Mucosa of descending colon (tissue), 3 donors: Measurements from ENCODE around the gene CLCN2. TPM values are rescaled to one million over a fixed set of nuclear protein-coding genes. Genes with fewer than 3 reads are reported as not detected.

Experiments
- ATAC-seq: fragments of 200-7000 bp; cut with Tn5 transposase; one replicate; pipeline ENCODE4 v1.9.1; 2020; ENCODE audit warnings: mild to moderate bottlenecking, moderate library complexity
- DNase-seq, 3 donors: peaks; one replicate each; pipeline ENCODE4 v3.0.0-alpha.2; 2020
- H3K36me3 ChIP-seq: fragments of 200-600 bp; one replicate; pipeline ENCODE4 v1.8.0; 2021; ENCODE audit warnings: low read depth, mild to moderate bottlenecking
- H3K4me1 ChIP-seq: fragments of 200-600 bp; one replicate; pipeline ENCODE4 v1.8.0; 2021; ENCODE audit warnings: low read depth, mild to moderate bottlenecking
- H3K4me3 ChIP-seq: fragments of 200-600 bp; one replicate; pipeline ENCODE4 v1.8.0; 2021; ENCODE audit warnings: mild to moderate bottlenecking
- H3K9me3 ChIP-seq: fragments of 200-600 bp; one replicate; pipeline ENCODE4 v1.8.0; 2021; ENCODE audit warnings: mild to moderate bottlenecking
- CTCF ChIP-seq: fragments of 200-600 bp; IDR thresholded peaks from one replicate; pipeline ENCODE4 v1.8.0; 2022; ENCODE audit warnings: antibody characterized with exemption, mild to moderate bottlenecking
- intact Hi-C, 2 donors: fragments of 100-400 bp; cut with DNase I in 1 of 2; cut with micrococcal nuclease in 1 of 2; formaldehyde crosslinking; loops; one replicate each; pipeline versions ENCODE4 v1.11.0 to v1.11.1; 2022; cut with DNase I, micrococcal nuclease
- total RNA-seq, 3 donors: library from RNA; stranded (reverse); fragmentation: NEBNext Ultra II Directional in 2 of 3; extraction: Animal tissue kit (Norgen Biotek cat#: 25700) in 2 of 3; gene quantifications; one replicate each; pipeline versions ENCODE4 v1.2.1 to v1.2.4, GENCODE V29; 2021 to 2023
- donor health status: DM: no; HTN: no; CAD: no; lungs with moderate emphysema.
- donor health status: DM: no; HTN: no; CAD: no.
- donor health status: DM: no; HTN: yes; CAD: no.

Gene CLCN2
- total RNA-seq, 3 donors from 2014 or later, result 31.1 to 105 (median 72.0) TPM

GRCh38 chr3:184379358-184380184, 18.2 kb upstream of the CLCN2 start, which contains the start of gene CHRD:
CHRD (plus strand) TSS chr3:184380054; CDS start chr3:184380319, 265 bp downstream.
- Histone ChIP-seq H3K36me3 (no peaks in the 10 kb centered on the region), H3K9me3 (no peaks in the 10 kb centered on the region), H3K4me1 (peaks cover 4% of the 10 kb centered on the region), H3K4me3 (no peak within 1 kb of the TSS)
- DNase-seq (no peak), ATAC-seq (no peak)
- no peak for TF ChIP-seq CTCF
- intact Hi-C loops, result no loop called here

- DNase-seq (no peak), ATAC-seq (no peak)
- no peaks in the 10 kb centered on the region for H3K9me3 ChIP-seq
- TF ChIP-seq CTCF, result no peak
- intact Hi-C loops, result no loop called here
- peaks cover 4% of the 10 kb centered on the region for H3K4me1 ChIP-seq
- H3K4me3 ChIP-seq, result no peak overlapping the region
- no peaks in the 10 kb centered on the region for H3K36me3 ChIP-seq
Measured at GRCh38 chr3:184378651-184379357, 17.4 kb upstream of the CLCN2 start.

DNA sequence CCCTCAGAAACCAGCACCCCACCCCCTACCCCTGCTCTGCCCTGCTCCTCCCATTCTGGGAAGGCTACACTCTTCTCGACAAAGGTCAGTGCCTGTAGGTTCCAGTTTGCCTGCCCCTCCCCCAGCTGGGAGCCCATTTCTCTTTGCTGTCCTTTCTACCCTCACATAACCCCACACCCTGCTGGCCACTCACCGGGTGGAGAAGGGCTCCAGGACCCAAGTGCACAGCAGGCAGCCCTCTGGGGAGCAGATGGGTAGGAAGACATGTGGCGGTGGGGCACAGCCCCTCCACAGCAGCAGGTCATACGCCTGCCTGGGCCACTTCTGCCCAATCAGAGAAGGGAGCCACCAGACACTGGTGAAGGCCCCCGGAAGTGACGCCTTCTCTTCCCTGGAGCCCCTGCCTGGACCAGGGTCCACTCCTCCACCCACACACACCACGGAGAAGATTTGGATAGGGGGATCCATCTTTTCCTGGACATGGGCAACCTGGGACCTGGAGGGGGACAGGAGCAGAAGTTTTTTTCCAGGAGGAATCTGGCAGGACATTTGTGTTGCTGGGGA, 16.6 kb upstream of the CLCN2 start, which contains the start of gene THPO:
Gene THPO, minus strand, starts transcription at position 326 of the 564 bp plus-strand sequence. CDS start 1,948 bp downstream, outside the sequence.
- intact Hi-C loops, result no loop called here
- ATAC-seq, result no peak
- no peak for TF ChIP-seq CTCF
- Histone ChIP-seq H3K4me1 (peaks cover 4% of the 10 kb centered on the region), H3K9me3 (no peaks in the 10 kb centered on the region), H3K4me3 (no peak within 1 kb of the TSS), H3K36me3 (no peaks in the 10 kb centered on the region)
- no peak for DNase-seq

DNA sequence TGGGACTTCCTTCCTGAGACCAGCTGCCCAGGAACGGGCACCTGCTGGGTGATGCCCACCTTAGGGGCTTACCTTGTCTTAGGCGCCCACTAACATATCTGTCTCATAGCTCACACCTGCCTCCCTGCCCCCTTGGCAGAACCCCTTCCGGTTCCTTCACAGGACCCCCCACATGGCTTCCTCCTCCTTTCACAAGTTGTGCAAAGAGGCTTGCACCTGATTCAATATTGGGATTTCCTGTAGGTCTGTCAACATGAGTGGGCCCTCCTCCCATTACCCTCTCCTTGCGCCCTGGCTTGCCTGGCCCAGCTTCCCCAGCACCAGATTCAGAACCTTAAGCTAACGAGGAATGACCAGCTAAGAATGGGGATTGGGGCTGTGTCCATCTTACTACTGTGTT, 16.0 kb upstream of the CLCN2 start:
- H3K4me3 ChIP-seq, result no peak overlapping the region
- intact Hi-C loops, result no loop called here
- DNase-seq (no peak), ATAC-seq (no peak)
- H3K4me1 ChIP-seq, result peaks cover 4% of the 10 kb centered on the region
- TF ChIP-seq CTCF, result no peak
- no peaks in the 10 kb centered on the region for H3K9me3 ChIP-seq
- no peaks in the 10 kb centered on the region for H3K36me3 ChIP-seq

DNA sequence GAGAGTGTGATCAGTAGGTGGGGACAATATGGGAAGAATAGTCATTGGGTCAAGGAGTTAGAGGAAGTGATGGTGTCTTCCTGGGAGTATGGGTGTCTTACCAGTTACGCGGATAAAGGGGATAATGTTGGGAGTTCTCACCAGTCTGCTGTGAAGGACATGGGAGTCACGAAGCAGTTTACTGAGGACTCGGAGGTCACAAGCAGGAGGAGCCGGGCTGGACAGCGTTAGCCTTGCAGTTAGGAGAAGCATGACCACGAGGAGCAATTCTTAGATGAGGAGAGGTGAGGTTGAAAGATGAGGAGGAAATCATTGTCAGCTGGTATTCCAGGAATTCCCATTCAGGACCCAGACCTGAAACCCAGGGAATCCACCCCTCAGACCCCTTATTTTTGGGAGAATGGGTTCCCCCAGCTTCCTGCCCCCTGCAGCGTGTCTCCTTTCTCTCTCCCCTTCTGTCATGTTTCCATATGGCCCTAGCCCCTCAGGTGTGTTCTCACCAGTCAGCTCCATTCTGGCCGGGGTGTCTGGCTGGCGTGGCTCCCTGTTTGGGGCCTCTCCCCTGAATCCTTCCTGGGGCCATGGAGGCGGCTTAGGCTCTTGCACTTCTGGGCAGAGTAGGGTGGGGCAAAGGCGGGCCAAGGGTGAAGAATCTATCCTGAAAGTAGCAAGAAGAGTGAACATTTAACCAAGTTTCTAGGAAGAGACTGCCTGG, 14.5 kb upstream of the CLCN2 start:
- TF ChIP-seq CTCF, result no peak
- DNase-seq (no peak), ATAC-seq (no peak)
- peaks cover 4% of the 10 kb centered on the region for H3K4me1 ChIP-seq
- H3K4me3 ChIP-seq, result no peak overlapping the region
- no peaks in the 10 kb centered on the region for H3K9me3 ChIP-seq
- H3K36me3 ChIP-seq, result no peaks in the 10 kb centered on the region
- intact Hi-C loops, result no loop called here
